H9 (cell line): ENCODE data around the gene SLK. TPM values are rescaled to one million over a fixed set of nuclear protein-coding genes. Genes with fewer than 3 reads are reported as not detected.

ENCODE experiments used
- DNase-seq: peaks from one replicate; pipeline ENCODE4 v3.0.0-alpha.2; 2017
- H2AFZ ChIP-seq: one replicate; pipeline ENCODE4 v1.6.1; 2013; ENCODE audit warnings: mild to moderate bottlenecking, low read length, control low read depth, moderate library complexity
- H2AK5ac ChIP-seq: 2 replicates; pipeline ENCODE4 v1.6.1; 2013; ENCODE audit warnings: low read length, control low read depth, mixed read lengths; ENCODE audit not compliant: insufficient read length
- H2BK120ac ChIP-seq: one replicate; pipeline ENCODE4 v1.6.1; 2013; ENCODE audit warnings: low read depth, mild to moderate bottlenecking, low read length, control low read depth, inconsistent platforms; ENCODE audit not compliant: poor library complexity, severe bottlenecking
- H2BK12ac ChIP-seq: 2 replicates; pipeline ENCODE4 v1.6.1; 2013; ENCODE audit warnings: low read length, control low read depth, mixed read lengths, low read depth; ENCODE audit not compliant: insufficient read length
- H2BK15ac ChIP-seq: 2 replicates; pipeline ENCODE4 v1.6.1; 2013; ENCODE audit warnings: low read depth, low read length, control low read depth
- H2BK20ac ChIP-seq: one replicate; pipeline ENCODE4 v1.6.1; 2013; ENCODE audit warnings: low read depth, mild to moderate bottlenecking, low read length, control low read depth, inconsistent platforms; ENCODE audit not compliant: poor library complexity, severe bottlenecking
- H2BK5ac ChIP-seq: 2 replicates; pipeline ENCODE4 v1.6.1; 2013; ENCODE audit warnings: low read length, control low read depth, mixed read lengths; ENCODE audit not compliant: insufficient read length
- H3K14ac ChIP-seq: 2 replicates; pipeline ENCODE4 v1.6.1; 2013; ENCODE audit warnings: low read length, control low read depth; ENCODE audit not compliant: insufficient read depth
- H3K18ac ChIP-seq: 2 replicates; pipeline ENCODE4 v1.6.1; 2013; ENCODE audit warnings: low read depth, mild to moderate bottlenecking, mixed read lengths, low read length, control low read depth; ENCODE audit not compliant: insufficient read length
- H3K23ac ChIP-seq: 2 replicates; pipeline ENCODE4 v1.6.1; 2013; ENCODE audit warnings: low read length, control low read depth, mixed read lengths, low read depth; ENCODE audit not compliant: insufficient read length
- H3K23me2 ChIP-seq: 2 replicates; pipeline ENCODE4 v1.6.1; 2013; ENCODE audit warnings: low read depth, mild to moderate bottlenecking, mixed read lengths, low read length, control low read depth; ENCODE audit not compliant: insufficient read length, poor library complexity, severe bottlenecking
- H3K27ac ChIP-seq: 2 replicates; pipeline ENCODE4 v1.5.1; 2013; ENCODE audit warnings: low read length, control low read depth, mixed read lengths, low read depth; ENCODE audit not compliant: insufficient read length
- H3K27me3 ChIP-seq: 2 replicates; pipeline ENCODE4 v1.6.1; 2013; ENCODE audit warnings: low read length, control low read depth, inconsistent platforms; ENCODE audit not compliant: insufficient read depth
- H3K4ac ChIP-seq: 2 replicates; pipeline ENCODE4 v1.6.1; 2013; ENCODE audit warnings: low read depth, mild to moderate bottlenecking, control low read depth, inconsistent platforms, low read length, moderate library complexity
- H3K4me1 ChIP-seq: 2 replicates; pipeline ENCODE4 v1.6.1; 2013; ENCODE audit warnings: low read length, control low read depth, inconsistent platforms; ENCODE audit not compliant: insufficient read depth
- H3K4me2 ChIP-seq: 2 replicates; pipeline ENCODE4 v1.6.1; 2013; ENCODE audit warnings: low read length, control low read depth, mixed read lengths; ENCODE audit not compliant: insufficient read length, insufficient read depth
- H3K56ac ChIP-seq: 2 replicates; pipeline ENCODE4 v1.6.1; 2013; ENCODE audit warnings: low read depth, mild to moderate bottlenecking, mixed read lengths, low read length, control low read depth; ENCODE audit not compliant: insufficient read length
- H3K79me1 ChIP-seq: 2 replicates; pipeline ENCODE4 v1.6.1; 2013; ENCODE audit warnings: low read depth, mild to moderate bottlenecking, moderate library complexity, low read length, control low read depth, inconsistent platforms; ENCODE audit not compliant: insufficient read depth, poor library complexity, severe bottlenecking
- H3K79me2 ChIP-seq: 2 replicates; pipeline ENCODE4 v1.6.1; 2013; ENCODE audit warnings: low read length, control low read depth, inconsistent platforms; ENCODE audit not compliant: insufficient read depth
- H3K9ac ChIP-seq: 2 replicates; pipeline ENCODE4 v1.6.1; 2013; ENCODE audit warnings: low read length, control low read depth, mixed read lengths; ENCODE audit not compliant: insufficient read length; ENCODE audit errors: extremely low read depth
- H3K9me3 ChIP-seq: one replicate; pipeline ENCODE4 v1.6.1; 2013; ENCODE audit warnings: low read depth, low read length, inconsistent platforms; ENCODE audit not compliant: control insufficient read depth
- H3T11ph ChIP-seq: one replicate; pipeline ENCODE4 v1.6.1; 2013; ENCODE audit warnings: mild to moderate bottlenecking, low read length, control low read depth, inconsistent platforms
- H4K20me1 ChIP-seq: one replicate; pipeline ENCODE4 v1.6.1; 2013; ENCODE audit not compliant: control insufficient read depth, insufficient read length, insufficient read depth
- H4K5ac ChIP-seq: 2 replicates; pipeline ENCODE4 v1.6.1; 2013; ENCODE audit warnings: low read depth, mild to moderate bottlenecking, mixed read lengths, low read length, control low read depth; ENCODE audit not compliant: insufficient read length
- H4K8ac ChIP-seq: replicated peaks from 2 replicates; pipeline ENCODE4 v1.6.1; 2013; ENCODE audit warnings: low read length, control low read depth, mixed read lengths, low read depth; ENCODE audit not compliant: insufficient read length
- H4K91ac ChIP-seq: 2 replicates; pipeline ENCODE4 v1.6.1; 2013; ENCODE audit warnings: low read depth, mild to moderate bottlenecking, moderate library complexity, mixed read lengths, low read length, control low read depth; ENCODE audit not compliant: insufficient read length
- H3K27ac Mint-ChIP-seq, 3 experiments: 2 replicates in 2 of 3; 3 replicates in 1 of 3; pipeline ENCODE4 v1.8.0; 2020 to 2021; ENCODE audit warnings: mixed read lengths in 3 of 3, mild to moderate bottlenecking in 1 of 3, moderate library complexity in 1 of 3
- H3K27me3 Mint-ChIP-seq: 2 replicates; pipeline ENCODE4 v1.8.0; 2021; ENCODE audit warnings: low read depth, mild to moderate bottlenecking, moderate library complexity, mixed read lengths
- H3K36me3 Mint-ChIP-seq, 3 experiments: 2 replicates in 2 of 3; 3 replicates in 1 of 3; pipeline ENCODE4 v1.8.0; 2020 to 2021; ENCODE audit warnings: low read depth in 3 of 3, mixed read lengths in 3 of 3; ENCODE audit not compliant: insufficient read depth in 1 of 3
- H3K4me1 Mint-ChIP-seq, 2 experiments: 2 replicates each; pipeline ENCODE4 v1.8.0; 2020; ENCODE audit warnings: mixed read lengths in 2 of 2
- H3K4me3 Mint-ChIP-seq, 2 experiments: 2 replicates in 1 of 2; 3 replicates in 1 of 2; pipeline ENCODE4 v1.8.0; 2020 to 2021; ENCODE audit warnings: mild to moderate bottlenecking in 2 of 2, mixed read lengths in 2 of 2, moderate library complexity in 1 of 2
- H3K9me3 Mint-ChIP-seq, 2 experiments: 2 replicates in 1 of 2; 3 replicates in 1 of 2; pipeline ENCODE4 v1.8.0; 2020; ENCODE audit warnings: mild to moderate bottlenecking in 2 of 2, mixed read lengths in 2 of 2, moderate library complexity in 1 of 2
- WGBS: extraction: QIAGEN DNeasy Blood & Tissue Kit; methylation state at CpG from one replicate; pipeline ENCODE4 v1.1.7; 2013; ENCODE audit warnings: missing lambda C conversion rate, low lambda C conversion rate, mixed read lengths; ENCODE audit not compliant: insufficient read length; ENCODE audit errors: extremely low coverage; 5-methylcytosine and 5-hydroxymethylcytosine counted together
- total RNA-seq: library from RNA; stranded (reverse); gene quantifications from 2 replicates; pipeline ENCODE4 v1.2.1, GENCODE V29; 2021
- TF ChIP-seq, protein P1 (sequence below): fragments of 200-600 bp; sonication (generic); conservative IDR thresholded peaks from 3 replicates; pipeline ENCODE4 v1.8.0; 2021; ENCODE audit warnings: antibody characterized with exemption, mild to moderate bottlenecking

The SLK gene
- total RNA-seq, 1 experiment from 2014 or later = 21.0 TPM

GRCh38 chr10:104072786-104073185 is 105.8 kb downstream of the SLK start:
- Histone ChIP-seq H3K14ac (no peak overlapping the region), H2BK120ac (no peak overlapping the region), H3K79me1 (no peaks in the 10 kb centered on the region), H3K4ac (no peak overlapping the region), H3K79me2 (no peaks in the 10 kb centered on the region), H2BK20ac (no peak overlapping the region), H2AK5ac (no peak overlapping the region), H3K23me2 (no peaks in the 10 kb centered on the region), H2BK12ac (no peak overlapping the region), H3K4me2 (no peak overlapping the region), H3K9ac (no peak overlapping the region), H4K20me1 (no peaks in the 10 kb centered on the region), H3T11ph (no peak overlapping the region), H2AFZ (no peak overlapping the region), H4K5ac (no peak overlapping the region), H4K8ac (no peak overlapping the region), H3K56ac (no peak overlapping the region), H2BK15ac (no peak overlapping the region), H3K27ac (no peak overlapping the region), H2BK5ac (no peak overlapping the region), H3K18ac (no peak overlapping the region), H3K9me3 (no peaks in the 10 kb centered on the region), H4K91ac (no peak overlapping the region), H3K23ac (no peak overlapping the region), H3K27me3 (no peaks in the 10 kb centered on the region), H3K4me1 (peaks cover 4% of the 10 kb centered on the region; the same call in 1 of the 2 replicates)
- no peak for DNase-seq
- Mint-ChIP-seq H3K27me3 (no peaks in the 10 kb centered on the region; the same call in 1 of the 2 replicates), H3K4me1 (peaks cover 27 to 30% of the 10 kb centered on the region in 2 experiments), H3K27ac (no peak overlapping the region), H3K4me3 (no peak overlapping the region), H3K9me3 (no peaks in the 10 kb centered on the region), H3K36me3 (no peaks in the 10 kb centered on the region)
- WGBS = no CpG with 5 or more reads among the region's 5 CpGs
- TF ChIP-seq, protein P1, sequence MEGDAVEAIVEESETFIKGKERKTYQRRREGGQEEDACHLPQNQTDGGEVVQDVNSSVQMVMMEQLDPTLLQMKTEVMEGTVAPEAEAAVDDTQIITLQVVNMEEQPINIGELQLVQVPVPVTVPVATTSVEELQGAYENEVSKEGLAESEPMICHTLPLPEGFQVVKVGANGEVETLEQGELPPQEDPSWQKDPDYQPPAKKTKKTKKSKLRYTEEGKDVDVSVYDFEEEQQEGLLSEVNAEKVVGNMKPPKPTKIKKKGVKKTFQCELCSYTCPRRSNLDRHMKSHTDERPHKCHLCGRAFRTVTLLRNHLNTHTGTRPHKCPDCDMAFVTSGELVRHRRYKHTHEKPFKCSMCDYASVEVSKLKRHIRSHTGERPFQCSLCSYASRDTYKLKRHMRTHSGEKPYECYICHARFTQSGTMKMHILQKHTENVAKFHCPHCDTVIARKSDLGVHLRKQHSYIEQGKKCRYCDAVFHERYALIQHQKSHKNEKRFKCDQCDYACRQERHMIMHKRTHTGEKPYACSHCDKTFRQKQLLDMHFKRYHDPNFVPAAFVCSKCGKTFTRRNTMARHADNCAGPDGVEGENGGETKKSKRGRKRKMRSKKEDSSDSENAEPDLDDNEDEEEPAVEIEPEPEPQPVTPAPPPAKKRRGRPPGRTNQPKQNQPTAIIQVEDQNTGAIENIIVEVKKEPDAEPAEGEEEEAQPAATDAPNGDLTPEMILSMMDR = no peak
